ENCODE data around the gene CNFN.
"Not testable (repeated sequence)": the region's sequence is repeated elsewhere in the genome, so short reads cannot be mapped to it uniquely, and the experiment has no call there.

Gene CNFN

GRCh38 chr19:42348211-42348610 is 41.9 kb downstream of the CNFN start:
- Histone ChIP-seq H3K4me3 (ENCODE audit: low read length) (no peak overlapping the region), H3K36me3 (ENCODE audit: insufficient read depth, low read length) (peaks cover 37% of the 10 kb centered on the region), H3K4me1 (ENCODE audit: insufficient read depth, low read length) (peaks cover 20% of the 10 kb centered on the region), H2AFZ (ENCODE audit: low read depth, low read length) (no peak overlapping the region), H3K9me3 (ENCODE audit: low read length) (no peaks in the 10 kb centered on the region), H3K27me3 (ENCODE audit: insufficient read depth, low read length) (no peaks in the 10 kb centered on the region)

GRCh38 chr19:42345191-42345812 is 44.8 kb downstream of the CNFN start:
- H3K4me1 ChIP-seq (ENCODE audit: insufficient read depth, low read length), result no peaks in the 10 kb centered on the region

GRCh38 chr19:42344336-42344893 is 45.7 kb downstream of the CNFN start:
- no peaks in the 10 kb centered on the region for H3K4me1 ChIP-seq (ENCODE audit: insufficient read depth, low read length)
- H3K36me3 ChIP-seq (ENCODE audit: insufficient read depth, low read length), result peaks cover 51% of the 10 kb centered on the region
- H3K4me3 ChIP-seq (ENCODE audit: low read length), result no peak overlapping the region
- no peak overlapping the region for H2AFZ ChIP-seq (ENCODE audit: low read depth, low read length)
- H3K27me3 ChIP-seq (ENCODE audit: insufficient read depth, low read length), result no peaks in the 10 kb centered on the region
- H3K9me3 ChIP-seq (ENCODE audit: low read length), result no peaks in the 10 kb centered on the region

More at GRCh38 chr19:42345191-42345812, 44.8 kb downstream of the CNFN start:
- no peak overlapping the region for H3K4me3 ChIP-seq (ENCODE audit: low read length)
- no peak overlapping the region for H2AFZ ChIP-seq (ENCODE audit: low read depth, low read length)
- H3K9me3 ChIP-seq (ENCODE audit: low read length), result no peaks in the 10 kb centered on the region
- peaks cover 46% of the 10 kb centered on the region for H3K36me3 ChIP-seq (ENCODE audit: insufficient read depth, low read length)
- H3K27me3 ChIP-seq (ENCODE audit: insufficient read depth, low read length), result no peaks in the 10 kb centered on the region

- Histone ChIP-seq H3K4me1 (ENCODE audit: insufficient read depth, low read length) (no peaks in the 10 kb centered on the region), H3K4me3 (ENCODE audit: low read length) (no peak overlapping the region), H3K27me3 (ENCODE audit: insufficient read depth, low read length) (no peaks in the 10 kb centered on the region), H3K36me3 (ENCODE audit: insufficient read depth, low read length) (peaks cover 49% of the 10 kb centered on the region), H2AFZ (ENCODE audit: low read depth, low read length) (no peak overlapping the region), H3K9me3 (ENCODE audit: low read length) (no peaks in the 10 kb centered on the region)
Measured at GRCh38 chr19:42343344-42344110, 46.6 kb downstream of the CNFN start.

- H2AFZ ChIP-seq (ENCODE audit: low read depth, low read length); H3K9me3 ChIP-seq (ENCODE audit: low read length); H3K27me3 ChIP-seq (ENCODE audit: insufficient read depth, low read length); H3K4me3 ChIP-seq (ENCODE audit: low read length); H3K4me1 ChIP-seq (ENCODE audit: insufficient read depth, low read length): not testable (repeated sequence)
- H3K36me3 ChIP-seq (ENCODE audit: insufficient read depth, low read length), result peaks cover 59% of the 10 kb centered on the region
Measured at GRCh38 chr19:42339922-42340321, 50.2 kb downstream of the CNFN start.

GRCh38 chr19:42339126-42339860 is 50.8 kb downstream of the CNFN start:
- peaks cover 56% of the 10 kb centered on the region for H3K36me3 ChIP-seq (ENCODE audit: insufficient read depth, low read length)
- H3K9me3 ChIP-seq (ENCODE audit: low read length); H3K4me1 ChIP-seq (ENCODE audit: insufficient read depth, low read length): not testable (repeated sequence)

More at GRCh38 chr19:42339126-42339860, 50.8 kb downstream of the CNFN start:
- H2AFZ ChIP-seq (ENCODE audit: low read depth, low read length); H3K27me3 ChIP-seq (ENCODE audit: insufficient read depth, low read length); H3K4me3 ChIP-seq (ENCODE audit: low read length): not testable (repeated sequence)

Data from neuron (in vitro differentiated cells).